T-helper 2 cell (primary cell): ENCODE measurements around the gene RUFY4.

Source experiments
- DNase-seq, 5 experiments: peaks; one replicate each; pipeline versions ENCODE4 v3.0.0 to v3.0.0-alpha.2; 2012 to 2022
- total RNA-seq, 2 donors: gene quantifications; one replicate each; lab custom pipeline; 2026; lab: John Stamatoyannopoulos, UW

The RUFY4 gene, protein sequence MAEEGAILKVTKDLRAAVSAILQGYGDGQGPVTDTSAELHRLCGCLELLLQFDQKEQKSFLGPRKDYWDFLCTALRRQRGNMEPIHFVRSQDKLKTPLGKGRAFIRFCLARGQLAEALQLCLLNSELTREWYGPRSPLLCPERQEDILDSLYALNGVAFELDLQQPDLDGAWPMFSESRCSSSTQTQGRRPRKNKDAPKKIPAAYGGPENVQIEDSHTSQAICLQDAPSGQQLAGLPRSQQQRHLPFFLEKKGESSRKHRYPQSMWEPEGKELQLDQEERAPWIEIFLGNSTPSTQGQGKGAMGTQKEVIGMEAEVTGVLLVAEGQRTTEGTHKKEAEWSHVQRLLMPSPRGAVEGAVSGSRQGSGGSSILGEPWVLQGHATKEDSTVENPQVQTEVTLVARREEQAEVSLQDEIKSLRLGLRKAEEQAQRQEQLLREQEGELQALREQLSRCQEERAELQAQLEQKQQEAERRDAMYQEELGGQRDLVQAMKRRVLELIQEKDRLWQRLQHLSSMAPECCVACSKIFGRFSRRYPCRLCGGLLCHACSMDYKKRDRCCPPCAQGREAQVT
- total RNA-seq: 0.88 to 0.94 reads per million in 2 donors

DNA sequence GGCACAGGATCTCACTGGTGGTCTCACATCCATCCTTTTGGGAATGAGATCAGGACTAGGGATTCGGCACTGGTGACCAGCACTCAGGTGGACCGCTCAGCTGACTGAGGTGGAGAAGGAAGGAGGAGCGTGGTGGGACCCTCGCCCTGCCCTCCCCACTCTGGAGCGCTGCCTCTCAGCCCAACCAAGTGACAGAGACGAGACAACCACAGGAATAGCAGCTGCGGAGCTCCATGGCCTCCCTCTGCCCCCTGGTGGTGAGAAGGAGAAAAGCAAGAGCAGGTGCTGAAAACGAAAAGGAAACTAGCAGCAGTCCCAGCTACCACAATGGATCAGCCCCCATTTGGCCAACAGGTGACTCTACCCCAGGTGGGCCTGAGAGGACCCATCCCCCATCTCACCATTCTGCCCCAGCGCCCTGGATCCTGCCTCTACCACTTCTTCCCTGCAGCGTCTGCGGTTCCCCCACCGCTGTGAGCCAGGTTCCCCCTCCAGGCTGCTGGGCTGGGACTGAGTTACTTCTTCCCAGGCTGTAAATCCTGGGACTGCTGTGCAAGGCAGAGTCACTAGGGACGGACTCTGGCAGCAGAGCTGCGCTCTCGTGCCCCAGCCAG is at the start of gene RUFY4:
TSS of gene RUFY4 (plus strand) at position 533 of the 614 bp plus-strand sequence. CDS start 1,353 bp downstream, outside the sequence.
- DNase-seq: peak in 4 of 5 experiments; percentile 36 to 76 (median 46)

DNA sequence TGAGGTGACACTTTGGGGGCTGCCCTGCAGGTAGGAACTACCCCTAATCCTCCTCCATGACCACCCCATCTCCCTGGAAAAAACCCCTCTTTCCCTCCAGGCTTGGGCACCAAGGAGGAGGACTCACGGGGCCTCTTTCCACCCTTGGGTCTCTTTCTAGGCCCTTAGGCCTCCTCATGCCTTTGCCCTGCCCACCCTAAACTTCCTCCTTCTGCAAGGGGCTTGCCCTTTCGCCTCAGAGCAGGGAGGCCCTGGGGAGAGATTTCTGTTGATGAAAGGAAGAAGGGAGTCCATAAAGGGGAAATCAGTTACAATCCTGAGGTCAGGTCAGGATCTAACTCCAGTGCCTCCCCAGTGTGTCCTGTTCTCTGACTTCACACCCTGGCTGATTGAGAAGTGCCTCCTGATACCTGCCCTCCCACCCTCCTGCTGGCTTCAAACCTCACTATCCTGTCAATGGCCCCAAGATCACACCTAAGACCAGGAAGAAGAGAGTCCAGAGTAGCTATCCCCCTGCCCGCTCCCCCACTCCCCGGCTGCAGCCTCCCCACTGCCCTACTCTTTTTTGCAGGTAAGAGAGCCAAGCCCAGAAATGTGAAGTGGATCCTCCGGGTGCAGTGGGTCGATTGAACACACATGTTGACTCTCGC is 49.5 kb upstream of the RUFY4 start:
- no peak for DNase-seq

DNA sequence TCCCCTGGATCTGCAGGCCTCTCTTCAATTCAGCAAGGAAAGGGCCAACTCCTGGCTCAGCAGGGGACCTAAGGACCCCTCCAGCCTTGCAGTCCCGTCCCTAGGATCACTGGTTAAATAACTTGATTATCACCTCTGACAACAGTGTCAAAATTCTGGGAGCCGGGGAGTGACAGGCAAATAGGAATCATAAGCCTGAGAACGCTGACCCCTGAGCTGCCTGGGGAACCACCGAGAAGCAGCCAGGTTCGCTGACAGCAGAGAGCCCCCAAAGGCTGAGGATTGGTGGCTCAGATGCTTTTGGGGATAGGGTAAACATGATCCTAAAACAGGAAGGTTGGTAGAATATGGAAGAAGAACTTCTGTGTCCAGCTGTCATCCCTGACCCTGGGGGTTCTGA is 48.8 kb upstream of the RUFY4 start:
- DNase-seq: no peak

DNA sequence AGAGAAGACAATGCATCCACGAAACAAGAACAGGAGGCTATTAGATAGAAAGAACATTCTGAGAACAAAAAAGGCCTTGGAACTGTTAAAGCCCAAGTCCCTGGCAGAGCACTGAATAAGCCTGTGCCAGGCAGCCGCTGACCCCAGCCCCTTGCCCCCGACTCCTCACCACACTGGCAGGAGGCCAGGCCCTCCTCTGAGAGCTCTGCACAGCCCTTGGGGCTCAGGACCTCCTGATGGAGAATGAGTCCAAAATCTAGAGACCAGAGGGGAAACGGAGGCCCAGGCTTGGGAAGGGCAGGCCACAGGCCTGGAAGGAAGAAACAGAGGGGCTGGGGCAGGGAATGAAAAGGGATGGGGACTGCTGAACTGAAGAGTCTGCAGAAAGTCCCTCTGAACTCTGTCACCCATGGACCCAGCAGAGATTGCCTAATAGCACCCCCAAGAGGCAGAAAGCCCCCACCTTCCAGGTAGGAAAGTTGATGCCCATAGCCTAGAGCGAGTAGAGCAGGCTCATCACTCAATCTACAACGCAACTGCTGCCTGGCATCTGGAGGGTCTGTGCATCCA is 48.0 kb upstream of the RUFY4 start:
- DNase-seq: no peak

DNA sequence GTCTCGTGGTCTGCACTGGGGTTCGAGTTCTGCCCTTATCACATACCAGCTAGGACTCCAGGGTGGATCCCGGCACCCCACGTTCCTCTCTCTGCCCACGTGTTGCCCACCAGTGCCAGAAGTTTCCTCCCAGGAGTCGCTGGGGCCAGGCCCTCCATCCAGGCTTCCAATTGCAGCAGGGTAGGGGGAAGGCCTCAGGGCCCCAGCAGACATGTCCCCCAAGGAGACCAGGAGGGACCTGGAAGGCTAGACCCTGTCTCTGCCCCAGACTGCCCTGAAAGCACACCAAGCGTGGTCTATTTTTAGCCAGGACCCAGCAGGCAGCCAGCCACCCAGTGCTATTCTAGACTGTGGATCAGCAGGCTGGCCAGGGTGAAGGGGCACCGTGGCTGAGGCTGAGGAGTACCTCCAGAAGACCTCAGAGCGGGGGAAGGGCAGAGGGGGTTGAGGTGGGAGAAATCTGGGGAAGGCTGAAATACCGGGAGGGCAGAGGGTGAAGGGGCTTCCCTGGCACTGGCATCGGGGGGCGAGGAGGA is 47.4 kb upstream of the RUFY4 start:
- DNase-seq: no peak

DNA sequence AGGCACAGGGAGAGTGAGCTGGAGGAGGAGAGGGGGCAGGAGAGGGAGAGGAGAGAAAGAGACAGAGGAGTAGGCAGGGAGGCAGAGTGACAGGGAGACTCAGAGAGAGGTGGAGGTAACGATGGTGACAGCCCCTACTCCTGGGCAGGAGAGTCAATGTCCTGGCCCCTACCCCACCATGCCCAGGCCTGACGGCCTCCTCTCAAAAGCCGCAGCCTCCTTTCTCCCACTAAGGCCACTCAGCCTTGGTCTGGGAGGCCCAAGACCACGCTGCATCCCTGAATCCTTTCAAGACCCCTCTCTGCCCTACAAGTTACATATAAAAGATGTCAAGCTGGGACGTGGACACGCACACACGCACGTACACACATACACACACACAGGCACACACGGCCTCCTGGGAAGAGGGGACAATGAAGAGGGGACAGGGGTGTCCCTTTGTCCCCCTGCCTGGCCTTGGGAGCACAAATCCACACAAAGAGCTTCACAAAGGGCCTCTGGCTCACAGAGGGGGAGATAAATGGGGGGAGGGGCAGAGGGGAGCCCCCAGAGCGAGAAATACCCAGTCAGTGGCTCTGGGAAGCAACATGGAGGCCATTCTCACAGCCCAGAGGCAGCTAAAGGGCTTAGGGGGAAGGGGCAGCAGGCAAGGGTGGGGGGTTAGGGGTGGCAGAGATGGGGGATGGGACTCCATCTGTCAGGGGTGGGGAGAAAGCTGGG is 46.8 kb upstream of the RUFY4 start:
- DNase-seq: no peak

DNA sequence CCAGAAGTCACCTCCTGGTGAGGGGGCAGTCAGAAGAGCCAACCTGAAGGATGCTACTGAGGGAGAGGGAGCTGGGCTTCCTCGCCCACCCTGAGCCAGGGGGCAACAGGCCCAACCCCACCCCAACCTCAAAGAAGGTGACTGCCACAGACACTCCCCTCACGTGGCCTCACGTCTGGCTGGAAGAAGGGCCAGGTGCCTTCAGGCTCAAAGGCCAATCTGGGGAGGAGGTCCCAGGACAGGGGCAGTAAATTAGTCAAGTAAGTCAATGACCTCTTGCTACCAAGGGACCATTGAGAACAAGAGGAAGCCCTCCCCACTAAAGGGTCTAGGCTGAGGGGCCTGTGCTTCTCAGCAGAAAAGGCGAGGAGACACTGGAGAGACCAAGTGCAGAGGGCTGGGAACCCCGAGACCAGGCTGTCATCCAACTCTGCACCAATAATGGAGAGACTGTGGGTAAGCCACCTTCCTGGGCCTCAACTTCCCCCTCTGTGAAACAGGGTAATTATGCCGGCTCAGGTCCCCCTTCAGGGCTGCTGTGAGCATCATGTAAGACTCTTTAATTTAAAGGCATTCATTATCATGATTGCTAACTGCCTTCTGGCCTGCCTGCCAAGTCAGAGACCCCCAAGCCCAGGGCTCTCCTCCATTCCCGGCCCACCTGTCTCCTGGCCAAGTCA is 46.1 kb upstream of the RUFY4 start:
- DNase-seq: no peak

DNA sequence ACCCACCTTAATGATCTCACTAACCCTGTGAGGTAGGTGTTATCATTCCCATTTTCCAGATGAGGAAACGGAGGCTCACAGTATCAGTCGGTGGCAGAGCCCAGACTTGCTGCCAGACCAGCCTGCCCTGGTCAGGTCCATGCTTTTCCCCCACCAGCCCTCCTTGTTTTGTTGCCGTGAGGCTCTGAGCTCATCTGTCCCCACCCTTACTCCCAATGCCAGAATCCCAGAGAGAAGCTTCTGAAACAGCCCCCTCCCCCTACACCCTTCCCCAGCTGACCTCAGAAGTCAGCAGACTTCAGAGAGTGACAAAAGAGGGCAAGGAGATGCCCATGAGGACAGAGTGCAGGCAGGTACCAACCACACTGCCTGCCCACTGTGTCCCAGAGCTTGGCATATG is 45.4 kb upstream of the RUFY4 start:
- DNase-seq: no peak

DNA sequence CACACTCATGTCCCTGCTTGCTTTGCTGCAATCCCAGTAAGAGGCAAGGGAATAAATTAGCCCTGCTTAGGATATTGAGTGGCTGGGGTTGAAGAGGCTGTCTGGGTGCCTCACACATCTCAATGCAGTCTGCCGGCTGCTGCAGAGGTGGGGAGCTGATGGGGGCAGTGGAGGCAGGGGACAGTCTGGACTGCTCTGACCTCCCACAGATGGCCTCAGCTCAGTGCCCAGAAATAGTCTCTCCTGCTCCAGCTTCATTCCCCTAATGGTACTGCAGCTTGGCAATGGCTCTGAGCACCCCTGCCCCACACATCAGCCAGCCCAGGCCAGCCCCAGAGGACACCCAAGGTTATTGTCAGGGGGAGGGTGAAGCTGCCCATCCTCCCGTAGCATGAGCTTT is 44.7 kb upstream of the RUFY4 start:
- no peak for DNase-seq

DNA sequence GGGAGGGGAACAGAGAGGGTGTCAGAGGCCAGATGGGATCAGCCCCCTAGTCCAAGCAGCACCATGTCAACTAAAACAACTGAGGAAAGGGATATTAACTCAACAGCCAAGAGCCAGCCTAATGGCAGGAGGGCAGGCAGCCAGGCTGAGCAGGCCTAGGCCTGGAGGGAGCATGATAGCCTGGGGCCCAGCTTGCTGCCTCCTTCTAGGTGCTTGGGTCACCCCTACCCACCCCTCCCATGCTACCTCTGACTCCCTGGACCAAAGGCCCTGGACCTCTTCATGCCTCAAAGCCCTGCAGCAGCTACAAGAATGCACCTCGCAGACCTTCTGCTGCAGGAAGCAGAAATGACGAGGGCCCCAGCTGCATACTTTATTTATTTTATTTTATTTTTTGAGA is 44.2 kb upstream of the RUFY4 start:
- no peak for DNase-seq

DNA sequence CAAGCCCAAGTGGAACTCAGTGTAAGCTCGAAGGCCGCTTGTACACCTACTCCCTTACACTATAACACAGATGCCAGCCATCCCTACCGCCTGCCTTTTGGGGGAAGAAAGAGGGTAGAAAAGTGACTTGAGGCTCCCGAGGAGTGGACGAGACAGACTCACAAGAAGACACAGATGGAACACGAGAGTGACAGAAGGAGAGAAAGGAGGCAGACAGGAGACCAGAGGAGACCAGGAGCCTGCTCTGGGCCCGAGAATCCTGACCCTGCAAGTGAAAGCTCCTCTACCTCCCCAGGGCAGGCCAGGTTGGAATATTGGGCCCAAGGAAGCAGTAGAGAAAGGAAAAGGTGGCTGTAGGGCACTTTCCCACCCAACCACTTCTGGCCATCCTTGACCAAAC is 42.8 kb upstream of the RUFY4 start:
- no peak for DNase-seq

DNA sequence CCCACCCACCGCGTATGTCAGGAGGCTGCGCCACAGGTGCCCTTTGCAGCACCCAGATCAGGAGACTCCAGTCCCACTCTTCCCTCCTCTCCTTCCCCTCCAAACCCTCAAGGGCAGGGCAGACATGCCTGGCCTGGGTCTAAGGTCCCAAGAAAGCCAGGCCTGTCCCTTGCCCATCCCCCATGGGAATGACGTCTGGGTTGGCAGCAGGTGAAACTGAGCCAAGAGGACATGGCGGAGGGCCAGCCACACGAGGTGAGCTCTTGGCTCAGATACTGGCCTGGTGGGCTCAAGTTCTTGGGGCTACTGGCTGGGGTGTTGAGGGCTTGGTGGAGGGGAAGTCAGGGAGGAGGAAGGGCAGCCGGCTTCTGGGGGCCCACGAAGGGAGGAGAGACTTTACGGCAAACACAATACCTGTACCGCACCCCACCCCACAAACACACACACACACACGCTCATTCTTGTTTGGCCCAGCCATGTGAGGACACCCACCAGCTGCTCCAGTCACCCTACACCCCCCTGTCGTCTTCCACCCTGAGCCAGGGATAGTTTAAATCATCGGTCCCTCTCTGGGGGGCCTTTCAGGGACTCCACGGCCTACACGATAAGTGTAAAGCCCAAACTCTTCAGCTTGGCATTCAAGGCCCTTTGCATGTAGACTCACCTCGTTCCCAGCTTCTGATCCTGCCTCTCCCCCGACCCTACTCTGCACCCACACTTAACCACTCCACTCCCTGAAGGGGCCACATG is 42.2 kb upstream of the RUFY4 start:
- no peak for DNase-seq

DNA sequence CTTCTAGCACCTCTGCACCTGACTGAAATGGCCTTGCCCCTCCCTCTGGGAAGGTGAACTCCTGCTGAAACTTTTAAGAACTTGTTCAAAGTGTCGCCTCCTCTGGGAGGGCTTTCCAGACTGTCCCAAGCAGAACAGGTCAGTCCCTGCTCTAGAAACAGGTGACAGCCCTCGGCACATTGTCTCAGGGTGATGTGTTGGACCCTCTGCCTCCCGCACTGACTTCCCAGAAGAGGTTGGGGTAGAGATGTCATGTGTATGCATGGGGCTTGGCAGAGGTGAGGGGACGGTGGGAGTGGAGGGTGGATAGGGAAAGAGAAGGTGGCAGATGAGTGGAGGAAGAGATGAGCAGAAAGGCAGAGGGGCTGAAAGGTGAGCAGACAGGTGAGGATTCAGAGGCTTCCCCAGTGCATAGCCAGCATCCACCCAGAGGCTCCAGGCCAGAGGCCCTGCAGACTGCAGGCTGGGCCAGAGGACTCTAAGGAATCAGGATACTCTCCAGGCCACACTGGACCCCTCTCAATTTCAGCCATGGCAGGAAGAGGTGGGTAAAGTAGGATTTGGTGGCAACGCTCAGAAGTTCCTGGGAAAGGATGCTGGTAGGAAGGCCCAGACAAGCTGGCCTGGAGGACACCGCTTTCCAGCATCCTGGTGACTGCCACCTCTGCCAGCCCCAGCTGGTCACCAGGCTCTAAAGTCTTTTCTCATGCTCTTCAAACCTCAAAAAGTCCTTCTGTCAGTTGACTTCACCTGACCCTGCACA is 41.4 kb upstream of the RUFY4 start:
- DNase-seq: no peak

DNA sequence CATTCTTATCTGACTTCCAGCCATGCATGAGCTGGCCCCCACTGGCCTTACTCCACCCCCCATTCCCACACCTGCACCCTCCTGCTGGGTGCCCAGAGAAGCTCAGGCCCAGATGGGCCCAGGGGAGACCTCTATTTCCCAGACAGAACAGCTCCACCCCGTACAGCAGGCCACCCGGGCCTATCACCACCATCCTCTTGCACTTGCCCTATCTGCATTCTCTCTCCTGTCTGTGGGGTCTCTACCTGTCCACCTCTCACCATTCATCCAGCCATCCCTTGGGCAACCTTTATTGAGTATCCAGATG is 40.9 kb upstream of the RUFY4 start:
- DNase-seq: no peak

DNA sequence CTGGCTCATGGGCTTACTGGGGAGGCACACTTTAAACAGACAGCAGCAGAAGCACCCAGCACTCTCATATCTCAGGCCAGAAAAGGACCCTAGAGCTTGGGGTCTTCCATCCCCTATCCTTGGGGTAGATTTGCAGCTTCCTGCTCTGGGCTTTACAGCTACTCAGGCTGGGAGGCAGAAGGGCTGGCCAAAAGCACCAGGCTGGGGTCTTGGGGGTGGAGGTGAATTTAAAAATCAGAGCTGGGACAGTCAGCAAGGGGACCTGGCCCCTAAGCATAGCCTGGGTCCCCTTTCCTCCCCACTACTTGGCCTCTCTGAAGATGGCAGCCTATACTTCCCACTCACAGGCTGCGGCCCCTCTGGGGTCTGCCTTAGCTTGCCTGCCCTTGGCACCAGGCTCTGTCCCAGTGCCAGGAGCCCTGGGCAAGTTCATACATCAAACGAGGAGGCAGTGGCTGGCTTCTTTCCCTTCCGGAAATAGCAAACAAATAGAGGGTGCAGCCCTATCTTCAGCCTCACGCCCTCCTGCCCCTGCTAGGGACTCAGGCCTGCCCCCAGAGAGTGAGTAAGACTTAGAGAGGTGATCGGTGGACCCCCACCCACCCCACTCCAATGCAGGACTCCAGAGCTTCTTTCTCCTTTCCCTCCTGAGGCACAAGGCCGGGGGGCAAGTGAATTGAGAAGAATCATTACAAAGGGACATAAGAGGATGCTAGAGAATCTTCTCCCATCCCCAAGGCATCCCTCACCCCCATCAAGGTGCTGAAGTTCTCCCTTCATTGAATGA is 40.3 kb upstream of the RUFY4 start:
- DNase-seq: no peak

DNA sequence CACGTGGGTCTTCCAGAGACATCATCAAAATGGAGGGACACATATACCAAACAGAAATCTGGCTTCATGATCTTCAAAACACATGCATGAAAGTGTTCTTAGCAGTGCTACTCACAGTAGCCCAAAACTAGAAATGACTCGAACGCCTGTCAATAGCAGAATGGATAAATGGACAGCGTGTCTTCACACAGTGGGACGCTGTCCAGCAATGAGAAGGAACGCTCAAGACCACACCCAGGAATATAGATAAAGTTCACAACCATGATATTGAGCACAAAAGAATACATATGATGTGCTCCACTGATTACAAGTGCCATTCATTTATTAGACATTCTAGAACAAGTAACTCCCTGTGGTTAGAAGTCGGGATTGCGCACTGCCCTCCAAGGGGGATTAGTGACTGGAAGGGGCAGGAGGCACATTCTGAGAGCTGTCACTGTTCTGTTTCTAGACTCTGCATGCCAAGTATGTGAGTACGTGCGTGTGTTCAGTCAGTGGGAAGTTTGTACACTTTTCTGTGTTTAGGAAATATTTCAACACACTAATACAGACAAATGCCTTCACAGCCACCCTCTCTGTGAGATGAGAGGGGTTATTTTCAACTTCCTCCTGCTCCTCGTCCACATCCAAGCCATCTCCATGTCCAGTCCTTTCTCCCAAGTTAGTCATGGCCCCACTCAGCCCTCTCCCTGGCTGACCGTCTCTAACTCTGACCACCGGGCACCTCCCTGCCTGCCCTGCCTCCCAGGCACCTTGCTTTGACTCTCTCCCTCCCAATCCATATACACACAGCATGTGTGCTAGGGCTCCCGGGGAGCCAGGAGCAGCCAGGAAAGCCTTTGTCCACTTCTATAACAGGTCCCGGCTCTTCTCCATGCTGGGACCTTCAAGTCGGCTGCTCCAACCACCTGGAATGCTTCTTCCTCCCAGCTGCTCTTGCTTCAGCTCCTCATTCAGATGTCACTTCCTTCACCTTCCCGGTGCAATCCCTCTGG is 39.4 kb upstream of the RUFY4 start:
- no peak for DNase-seq

DNA sequence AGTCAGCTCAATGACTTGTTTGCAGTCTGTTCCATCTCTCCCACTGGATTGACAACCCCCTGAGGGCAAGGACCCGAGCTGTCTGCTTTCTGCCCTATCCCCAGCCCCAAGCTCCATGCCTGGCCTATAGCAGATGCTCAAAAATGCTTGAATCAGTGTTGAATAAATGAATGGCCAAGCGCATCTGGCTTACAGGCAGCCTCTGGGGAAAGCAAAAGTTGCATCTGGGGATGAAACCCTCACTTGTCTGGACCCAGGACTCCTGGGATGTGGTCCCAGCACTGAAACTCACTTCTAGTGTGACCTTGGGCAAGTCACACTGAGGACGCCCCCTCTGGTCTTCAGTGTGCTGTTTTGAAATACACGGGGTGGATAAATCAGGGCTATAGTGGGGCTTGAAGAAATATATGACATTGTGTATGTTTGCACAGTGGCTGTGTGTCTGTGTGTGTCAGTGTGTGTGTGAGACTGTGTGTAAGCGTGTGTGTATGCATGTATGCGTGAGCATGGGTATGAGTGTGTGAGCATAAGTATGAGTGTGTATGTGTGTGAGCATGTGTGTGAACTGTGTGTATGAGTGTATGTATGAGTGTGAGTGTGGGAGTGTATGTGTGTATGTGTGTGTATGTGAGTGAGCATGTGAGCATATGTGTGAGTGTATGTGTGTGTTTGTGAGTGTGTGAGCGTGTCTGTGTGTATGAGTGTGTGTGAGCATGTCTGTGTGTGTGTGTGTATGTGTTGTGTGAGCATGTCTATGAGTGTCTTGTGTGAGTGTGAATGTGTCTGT is 38.5 kb upstream of the RUFY4 start:
- DNase-seq: no peak
